Measurements from ENCODE around the gene TNFRSF21.
"Not testable (repeated sequence)": the region's sequence is repeated elsewhere in the genome, so short reads cannot be mapped to it uniquely, and the experiment has no call there.

Gene TNFRSF21

DNA sequence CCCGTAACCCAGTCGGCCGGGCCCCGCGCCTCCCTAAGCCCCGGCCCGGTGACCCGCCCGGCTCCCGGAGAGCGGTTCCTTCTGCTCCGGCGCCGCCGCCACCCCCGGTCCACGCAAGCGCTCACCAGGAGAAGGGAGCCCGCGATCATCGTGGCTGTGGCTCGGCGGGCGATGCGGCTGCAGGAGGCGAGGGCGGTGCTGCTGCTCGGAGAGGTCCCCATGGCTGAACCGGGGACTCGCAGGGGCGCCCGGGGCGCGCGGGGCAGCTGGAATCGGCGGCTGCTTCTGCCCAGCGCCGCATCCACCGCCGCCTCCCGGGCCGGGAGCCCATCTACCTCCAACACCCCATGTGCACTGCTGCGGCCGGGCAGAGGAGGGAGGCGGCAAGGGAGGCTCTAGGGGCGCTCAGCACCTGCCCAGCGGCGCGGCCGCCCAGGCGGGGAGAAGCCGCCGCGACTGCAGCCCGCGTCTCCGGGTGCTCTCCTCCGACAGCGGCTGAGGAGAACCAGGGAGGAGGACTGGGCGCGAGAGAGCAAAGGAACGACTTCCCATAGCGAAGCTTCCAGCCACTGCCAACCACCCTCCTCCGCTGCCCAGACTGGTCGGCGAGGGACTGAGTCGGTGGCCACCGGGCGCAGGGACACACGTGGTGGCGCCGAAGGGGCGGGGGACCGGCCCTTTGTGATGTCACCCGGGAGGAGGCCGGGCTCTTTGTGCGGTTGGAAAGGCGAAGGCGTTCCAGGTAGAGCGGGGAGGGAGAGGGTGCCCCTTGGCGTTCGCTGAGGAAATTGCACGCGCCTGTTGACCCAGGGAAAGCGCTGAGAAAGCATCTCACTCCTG is at the start of gene TNFRSF21:
Gene TNFRSF21 (minus strand): TSS at position 615 of the 840 bp plus-strand sequence. CDS start 394 bp downstream, at position 221.
- FAIRE-seq = no peak

DNA sequence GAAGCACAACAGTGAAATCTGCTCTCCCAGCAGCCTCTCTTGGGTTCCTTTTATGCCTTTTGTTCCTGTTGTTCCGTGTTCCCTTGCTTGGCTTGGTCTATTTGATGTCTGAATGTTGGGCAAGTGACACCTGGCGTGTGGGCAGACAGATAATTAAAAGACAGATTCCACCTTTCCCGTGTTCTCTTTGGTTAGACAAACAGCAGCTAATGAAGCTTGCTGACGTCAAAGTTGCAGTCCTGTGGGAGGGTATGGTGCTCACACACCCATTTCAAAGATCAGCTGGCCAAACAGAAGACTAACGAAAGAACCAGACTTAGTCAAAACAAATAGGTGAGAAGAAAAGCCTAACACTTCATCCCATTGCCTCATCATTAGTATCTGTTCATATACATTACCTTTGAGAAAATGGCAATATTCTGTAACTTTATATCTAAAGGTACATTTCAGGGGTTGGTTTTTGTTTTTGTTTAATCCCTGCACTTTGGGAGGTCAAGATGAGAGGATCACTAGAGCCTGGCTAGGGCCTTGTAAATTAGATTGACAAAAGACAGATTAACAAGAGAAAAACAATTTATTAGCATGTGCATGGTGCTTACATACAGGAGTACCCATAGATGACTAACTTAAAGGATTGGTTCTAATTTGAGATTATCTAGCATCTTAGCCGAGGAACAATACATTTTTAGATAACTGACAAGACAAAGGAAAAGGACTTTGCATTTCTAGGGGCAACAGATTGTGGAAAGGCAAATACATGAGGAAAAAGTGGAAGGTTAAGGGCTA is 48.9 kb upstream of the TNFRSF21 start:
- FAIRE-seq = no peak

GRCh38 chr6:47357827-47358226 is 48.1 kb upstream of the TNFRSF21 start:
- no peak for FAIRE-seq

DNA sequence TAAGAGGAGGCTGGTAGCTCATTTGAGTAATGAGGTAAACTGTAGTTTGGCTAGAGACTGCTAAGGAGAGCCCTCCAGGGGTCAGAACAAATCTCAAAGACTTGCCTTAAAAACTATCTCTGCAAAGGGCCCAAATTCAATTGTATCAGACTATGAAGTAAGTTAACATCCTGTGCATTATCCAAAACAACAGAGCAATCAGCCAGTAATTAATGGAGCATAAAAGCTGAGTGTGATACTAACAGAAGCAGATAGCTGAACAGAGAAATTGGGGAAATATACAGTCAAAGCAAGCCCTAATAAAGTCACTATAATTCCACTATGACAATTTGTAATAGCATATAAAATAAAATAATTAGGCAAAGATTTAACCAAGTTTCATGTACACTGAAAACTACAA is 45.8 kb upstream of the TNFRSF21 start:
- FAIRE-seq = no peak

DNA sequence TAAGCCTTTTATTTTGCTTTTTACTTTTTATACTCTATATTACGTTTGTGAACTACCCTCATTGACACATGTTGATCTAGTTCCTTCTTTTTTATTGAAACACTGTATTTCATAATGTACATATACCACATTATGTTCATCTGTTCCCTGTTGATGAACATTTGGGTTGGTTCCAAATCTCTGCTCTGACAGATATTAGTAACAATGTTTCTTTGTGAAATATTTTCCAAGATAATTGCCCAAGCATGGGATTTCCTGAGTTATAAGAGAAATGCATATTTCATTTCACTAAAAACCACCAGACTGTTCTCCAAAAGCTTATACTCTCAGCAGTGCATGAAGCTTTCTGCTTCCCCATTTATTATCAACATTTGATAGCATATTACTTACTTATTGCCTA is 44.2 kb upstream of the TNFRSF21 start:
- no peak for FAIRE-seq

DNA sequence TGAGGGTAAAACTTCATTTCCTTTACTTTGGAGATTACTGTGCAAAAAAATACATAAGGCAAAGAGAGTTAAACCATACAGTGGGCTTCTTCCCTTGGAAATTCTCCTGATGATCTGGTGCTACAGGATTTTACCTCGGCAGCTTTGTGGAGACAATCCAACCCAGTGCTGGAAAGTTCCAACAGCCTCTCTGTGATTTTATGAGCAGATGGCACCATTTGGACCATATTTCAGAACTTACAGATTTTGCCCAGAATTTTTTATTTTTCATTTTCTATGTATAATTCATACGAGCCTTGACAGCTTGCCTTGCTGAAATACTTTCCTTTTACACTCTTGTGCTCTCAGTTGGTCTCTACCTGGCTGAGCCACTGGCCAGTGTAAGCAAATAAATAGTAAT is 43.3 kb upstream of the TNFRSF21 start:
- FAIRE-seq = no peak

DNA sequence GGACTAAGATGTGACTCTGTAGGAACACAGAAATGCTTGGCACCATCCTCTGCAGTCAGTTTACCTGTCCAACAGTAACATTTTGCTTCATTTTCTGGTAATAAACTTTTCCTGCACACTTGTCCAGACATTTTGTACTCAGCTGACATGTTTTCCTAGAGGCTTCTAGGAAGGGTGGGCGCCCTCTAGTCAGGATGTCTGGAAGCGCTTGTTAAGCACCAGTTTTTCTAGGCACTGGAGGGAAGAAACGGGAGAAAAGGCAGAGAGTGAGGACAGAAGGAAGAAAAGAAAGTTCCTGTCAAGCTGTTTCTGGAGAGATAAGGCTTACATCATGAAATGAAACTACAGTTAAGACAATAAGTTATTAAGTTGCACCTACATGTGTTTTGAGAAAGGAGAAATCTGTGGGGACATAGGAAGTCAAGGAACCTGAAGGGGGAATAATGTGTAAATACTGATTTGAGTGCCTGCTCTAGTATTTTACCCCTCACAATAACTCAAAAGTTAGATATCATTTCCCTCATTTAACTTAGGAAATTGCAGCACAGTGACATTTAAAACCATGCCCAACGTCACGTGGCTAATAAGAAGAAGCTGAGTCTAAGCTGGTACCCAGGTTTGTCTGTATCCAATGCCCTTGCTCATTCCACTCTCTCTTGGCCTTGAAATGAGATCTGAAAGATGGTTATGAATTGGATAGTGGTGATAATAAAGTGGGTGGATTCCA is 42.7 kb upstream of the TNFRSF21 start:
- no peak for FAIRE-seq

- FAIRE-seq = no peak
Observed at GRCh38 chr6:47351621-47352020, 41.9 kb upstream of the TNFRSF21 start.

DNA sequence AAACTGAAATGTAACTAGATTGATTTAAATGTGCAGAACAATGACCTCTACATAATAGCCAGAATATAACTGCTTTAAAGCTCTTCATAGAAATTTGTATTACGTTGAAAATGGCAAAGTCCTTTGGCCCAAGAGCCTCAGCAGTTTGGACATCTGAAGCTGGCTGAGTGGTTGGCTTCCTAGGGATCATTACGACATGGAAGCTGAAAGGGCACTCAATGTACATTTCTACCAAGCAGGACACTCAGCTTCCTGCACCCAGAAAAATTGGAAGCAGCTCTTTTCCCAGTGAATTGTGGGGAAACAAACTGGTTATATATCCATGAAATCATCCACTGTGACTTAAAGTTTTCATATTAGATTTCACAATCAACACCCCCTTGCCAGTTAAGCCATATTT is 40.2 kb upstream of the TNFRSF21 start:
- FAIRE-seq = no peak

DNA sequence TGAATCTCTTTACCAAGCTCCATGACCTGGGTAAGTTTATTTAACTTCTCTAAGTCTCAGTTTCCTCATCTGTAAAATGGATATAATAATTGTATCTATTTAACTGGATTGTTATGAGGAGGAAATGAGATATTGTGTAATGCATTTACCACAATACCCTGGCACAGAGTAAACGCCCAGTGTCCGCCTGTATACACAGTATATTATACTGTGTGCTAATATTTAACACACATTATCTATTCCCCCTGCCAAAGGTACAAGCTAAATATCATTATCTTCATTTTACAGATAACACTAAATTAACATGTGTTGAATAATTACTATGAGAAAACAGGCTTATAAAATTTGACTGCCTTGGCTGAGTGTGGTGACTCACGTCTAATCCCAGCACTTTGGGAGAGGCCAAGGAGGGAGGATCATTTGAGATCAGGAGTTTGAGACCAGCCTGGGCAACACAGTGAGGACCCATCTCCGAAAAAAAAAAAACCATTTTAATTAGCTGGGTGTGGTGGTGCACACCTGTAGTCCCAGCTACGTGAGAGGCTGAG is 38.7 kb upstream of the TNFRSF21 start:
- no peak for FAIRE-seq

DNA sequence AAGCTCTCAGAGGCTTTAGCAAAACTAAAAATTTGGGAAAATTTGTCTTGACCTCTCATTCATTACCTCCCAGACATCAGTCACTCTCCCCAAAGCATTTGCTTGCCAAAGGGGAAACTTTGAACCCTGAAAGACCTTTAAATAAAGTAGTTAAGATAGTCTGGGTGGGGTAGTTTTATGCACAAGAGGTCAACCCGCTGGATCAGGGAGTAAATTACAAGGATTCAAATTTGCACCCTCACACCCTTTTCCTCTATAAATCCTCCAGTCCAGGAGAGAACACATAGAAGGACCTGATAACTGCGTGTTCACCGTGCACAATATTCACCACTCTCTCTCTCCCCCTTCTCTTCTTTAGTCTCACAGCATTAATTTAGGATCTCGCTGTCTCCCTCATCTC is 36.1 kb upstream of the TNFRSF21 start:
- FAIRE-seq = no peak

GRCh38 chr6:47344022-47344421 is 34.3 kb upstream of the TNFRSF21 start:
- no peak for FAIRE-seq

DNA sequence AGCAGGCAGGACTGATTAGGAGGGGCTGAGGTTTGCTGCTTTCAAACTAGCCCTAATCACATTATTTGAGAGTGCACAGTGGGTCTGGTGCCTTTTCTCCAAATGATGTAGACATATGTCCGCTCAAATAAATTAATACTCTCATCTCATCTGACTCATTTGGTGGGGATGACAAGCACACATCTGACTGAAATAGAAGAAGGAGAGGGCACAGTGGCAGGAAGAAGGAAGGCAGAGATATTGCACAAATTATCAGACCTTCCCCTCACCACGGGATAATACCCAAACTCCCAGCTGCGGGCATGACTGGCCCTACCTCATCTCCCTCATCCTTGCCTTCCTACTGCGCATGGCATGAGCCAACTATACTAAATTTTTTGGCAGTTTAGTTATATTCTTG is 33.9 kb upstream of the TNFRSF21 start:
- no peak for FAIRE-seq

- no peak for FAIRE-seq
Observed at GRCh38 chr6:47342824-47343223, 33.1 kb upstream of the TNFRSF21 start.

GRCh38 chr6:47337519-47337918 is 27.8 kb upstream of the TNFRSF21 start:
- FAIRE-seq = no peak

DNA sequence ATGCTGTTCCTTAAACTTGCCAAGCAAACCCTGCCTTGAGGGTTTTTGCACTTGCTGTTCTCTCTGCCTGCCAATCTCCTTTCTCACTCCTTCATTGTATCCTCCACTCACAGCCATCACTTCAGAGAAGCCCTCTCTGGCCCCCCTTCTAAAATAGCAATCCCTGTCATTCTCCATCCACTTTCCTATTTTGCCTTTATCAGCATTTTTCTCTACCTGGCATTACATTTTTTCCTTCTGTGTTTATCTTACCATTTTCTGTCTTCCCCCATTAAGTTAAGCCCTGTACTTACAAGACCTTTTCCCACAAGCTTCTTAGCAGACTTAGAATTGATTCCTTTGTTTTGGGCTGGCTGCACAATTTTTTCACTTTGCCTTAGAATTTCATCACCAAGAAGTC is 26.6 kb upstream of the TNFRSF21 start:
- no peak for FAIRE-seq

DNA sequence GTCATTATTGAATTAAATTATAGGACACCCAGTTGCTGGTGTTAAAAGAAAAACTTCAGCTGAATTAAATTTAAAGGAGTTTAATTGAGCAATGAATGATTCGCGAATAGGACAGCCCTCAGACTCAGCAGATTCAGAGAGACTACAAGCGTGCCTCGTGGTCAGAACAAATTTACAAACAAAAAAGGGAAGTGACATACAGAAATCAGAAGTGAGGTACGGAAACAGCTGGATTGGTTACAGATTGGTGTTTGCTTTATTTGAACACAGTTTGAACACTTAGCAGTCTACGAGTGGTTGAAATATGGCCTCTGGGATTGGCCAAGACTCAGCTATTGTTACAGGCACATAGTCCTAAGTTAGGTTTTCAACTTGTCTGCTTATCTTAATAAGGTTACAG is 25.8 kb upstream of the TNFRSF21 start:
- FAIRE-seq = no peak

- FAIRE-seq = no peak
Observed at GRCh38 chr6:47334334-47334733, 24.6 kb upstream of the TNFRSF21 start.

- not testable (repeated sequence) for FAIRE-seq
Observed at GRCh38 chr6:47328606-47329005, 18.9 kb upstream of the TNFRSF21 start.

GRCh38 chr6:47328139-47328538 is 18.4 kb upstream of the TNFRSF21 start:
- FAIRE-seq = not testable (repeated sequence)

DNA sequence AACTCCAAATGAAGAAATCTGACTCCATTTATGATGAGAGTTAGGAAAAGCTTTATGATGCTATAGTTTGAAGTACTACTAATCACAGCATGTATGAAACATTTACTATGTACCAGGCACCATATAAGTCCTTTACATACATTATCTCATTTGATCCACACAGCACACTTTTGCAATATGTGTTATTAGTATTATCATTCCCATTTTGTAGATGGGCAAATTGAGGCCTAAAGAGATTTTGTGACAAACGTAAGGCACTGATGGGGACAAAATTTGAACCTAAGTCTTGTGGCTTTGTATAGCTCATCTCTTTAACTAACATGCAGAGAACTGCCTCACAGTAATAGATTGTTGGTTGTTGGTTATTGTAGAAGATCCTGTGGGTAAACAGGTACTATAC is 14.2 kb upstream of the TNFRSF21 start:
- no peak for FAIRE-seq

- no peak for FAIRE-seq
Observed at GRCh38 chr6:47323321-47323720, 13.6 kb upstream of the TNFRSF21 start.

DNA sequence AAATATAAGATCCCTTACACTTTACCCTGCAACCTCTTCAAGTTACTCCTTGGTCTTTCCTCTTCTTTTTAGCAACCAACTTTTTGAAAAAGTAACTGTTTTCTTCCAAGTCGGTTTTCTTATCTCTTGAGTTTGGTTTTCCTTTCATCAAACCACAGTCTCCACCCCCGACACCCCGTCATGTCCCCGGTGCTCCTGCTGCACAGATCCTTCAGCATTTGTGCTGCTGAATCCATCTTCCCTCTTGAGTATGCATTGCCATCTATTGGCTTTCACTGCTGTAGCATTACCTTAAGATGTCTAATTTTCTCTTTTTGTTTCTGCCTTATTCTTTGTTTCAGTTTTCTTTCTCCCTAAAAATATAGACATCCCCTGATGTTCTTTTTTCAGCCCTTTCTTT is 11.9 kb upstream of the TNFRSF21 start:
- FAIRE-seq = no peak
